ENCODE results near the gene PPM1D.
"Not testable (repeated sequence)": the region's sequence is repeated elsewhere in the genome, so short reads cannot be mapped to it uniquely, and the experiment has no call there.

PPM1D gene

GRCh38 chr17:60599620-60600489, at the start of gene PPM1D:
Gene PPM1D, plus strand, starts transcription at chr17:60600193. Its CDS starts 222 bp downstream, at chr17:60600415.
- peak; percentile 98 for DNase-seq

GRCh38 chr17:60552255-60552654, 47.7 kb upstream of the PPM1D start:
- not testable (repeated sequence) for DNase-seq

GRCh38 chr17:60554377-60554788, 45.6 kb upstream of the PPM1D start:
- DNase-seq, result no peak

GRCh38 chr17:60555786-60556185, 44.2 kb upstream of the PPM1D start:
- no peak for DNase-seq

GRCh38 chr17:60557805-60558204, 42.2 kb upstream of the PPM1D start:
- DNase-seq, result no peak

- no peak for DNase-seq
Measured at GRCh38 chr17:60559659-60559994, 40.4 kb upstream of the PPM1D start.

- DNase-seq, result no peak
Measured at GRCh38 chr17:60559995-60560859, 39.8 kb upstream of the PPM1D start.

- no peak for DNase-seq
Measured at GRCh38 chr17:60560860-60561257, 39.1 kb upstream of the PPM1D start.

GRCh38 chr17:60562421-60562820, 37.6 kb upstream of the PPM1D start:
- DNase-seq, result no peak

- DNase-seq, result no peak
Measured at GRCh38 chr17:60563743-60564142, 36.2 kb upstream of the PPM1D start.

- DNase-seq, result no peak
Measured at GRCh38 chr17:60565233-60565632, 34.8 kb upstream of the PPM1D start.

GRCh38 chr17:60573236-60574051, 26.5 kb upstream of the PPM1D start:
- no peak for DNase-seq

- peak; percentile 25 for DNase-seq
Measured at GRCh38 chr17:60577147-60577915, 22.7 kb upstream of the PPM1D start.

- DNase-seq, result no peak
Measured at GRCh38 chr17:60579090-60579489, 20.9 kb upstream of the PPM1D start.

GRCh38 chr17:60579551-60579950, 20.4 kb upstream of the PPM1D start:
- DNase-seq, result no peak

GRCh38 chr17:60583008-60583407, 17.0 kb upstream of the PPM1D start:
- no peak for DNase-seq

- no peak for DNase-seq
Measured at GRCh38 chr17:60585887-60586286, 14.1 kb upstream of the PPM1D start.

- no peak for DNase-seq
Measured at GRCh38 chr17:60586288-60586974, 13.6 kb upstream of the PPM1D start.

- no peak for DNase-seq
Measured at GRCh38 chr17:60590070-60590469, 9.9 kb upstream of the PPM1D start.

GRCh38 chr17:60592750-60593149, 7.2 kb upstream of the PPM1D start:
- no peak for DNase-seq

- DNase-seq, result not testable (repeated sequence)
Measured at GRCh38 chr17:60593441-60594036, 6.5 kb upstream of the PPM1D start.

Data from GDM1 (cell line).